Fibroblast of lung (primary cell): ENCODE measurements around the gene SDHB.

Experiments used
- CTCF ChIP-seq, 2 donors: IDR thresholded peaks in 1 of 2; conservative IDR thresholded peaks in 1 of 2; 1 replicate in 1 of 2; 2 replicates in 1 of 2; pipeline ENCODE4 v1.5.1; 2011 to 2012; ENCODE audit warnings: low read length in 2 of 2, control low read depth in 1 of 2, inconsistent platforms in 1 of 2, low read depth in 1 of 2, mild to moderate bottlenecking in 1 of 2
- EZH2 ChIP-seq: IDR thresholded peaks from 2 replicates; pipeline ENCODE4 v1.5.1; 2012; ENCODE audit warnings: low read length, control low read depth, mild to moderate bottlenecking; ENCODE audit errors: missing control alignments

DNA sequence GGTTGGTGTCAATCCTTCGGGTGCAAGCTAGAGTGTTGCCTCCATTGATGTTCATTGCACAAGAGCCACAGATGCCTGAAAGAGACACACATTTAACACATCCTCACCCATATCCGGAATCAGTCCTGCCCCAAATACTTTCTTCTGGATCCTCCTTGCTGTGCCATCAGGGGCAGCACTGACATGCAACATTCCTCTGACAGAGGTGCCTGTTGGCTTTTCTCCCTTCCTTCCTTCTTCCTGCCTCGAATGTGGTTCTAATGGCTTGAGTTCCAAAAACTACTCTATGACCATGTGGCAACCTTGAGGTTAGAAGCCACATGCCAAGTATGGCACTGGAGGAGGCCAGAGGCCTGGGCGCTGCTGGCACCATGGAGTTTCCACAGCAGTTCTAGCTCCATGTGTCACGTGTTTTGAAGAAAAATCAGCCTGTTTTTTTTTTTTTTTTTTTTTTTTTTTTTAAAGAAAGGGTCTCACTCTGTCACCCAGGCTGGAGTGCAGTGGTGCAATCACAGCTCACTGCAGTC lies 25.1 kb downstream of the SDHB start:
- TF ChIP-seq CTCF (conservative IDR thresholded peaks at IDR 0.05 in 1 of 2, IDR thresholded peaks at IDR 0.05 in 1 of 2; ENCODE audit: low read depth in 1 of 2, low read length in 2 of 2) (no peak), EZH2 (no peak)
